Endothelial cell of umbilical vein (primary cell): Measurements from ENCODE around the gene VSTM4. TPM values are rescaled to one million over a fixed set of nuclear protein-coding genes. Genes with fewer than 3 reads are reported as not detected.

Experiments used
- BruUV-seq: library from RNA; stranded (reverse); fragments of 400-500 nt; replicated peaks from 2 replicates; lab custom pipeline; 2021; lab: Mats Ljungman, UMichigan
- CTCF ChIA-PET: fragments of 300-600, 350-600 bp; sonication (Branson Sonifier 250); formaldehyde crosslinking; loops from one replicate; lab custom pipeline; 2021; ENCODE audit warnings: antibody characterized with exemption, inconsistent platforms; lab: Charles Lee
- POLR2A ChIA-PET: fragments of 300-600, 350-600 bp; sonication (Branson Sonifier 250); formaldehyde crosslinking; loops from one replicate; lab custom pipeline; 2021; ENCODE audit warnings: antibody characterized with exemption, inconsistent platforms; lab: Charles Lee
- DNase-seq: peaks from one replicate; pipeline ENCODE4 v3.0.0-alpha.2; 2011; ENCODE audit warnings: low read depth, low spot score
- FAIRE-seq: peaks from 2 replicates; lab custom pipeline; 2011; peaks lifted over from hg19 to GRCh38; lab: Jason Lieb, UNC
- H2AFZ ChIP-seq: 2 replicates; pipeline ENCODE4 v1.6.0; 2012; ENCODE audit warnings: low read depth, low read length, control low read depth, inconsistent platforms
- H3K27ac ChIP-seq: 2 replicates; pipeline ENCODE4 v1.5.1; 2011; ENCODE audit warnings: low read depth, mild to moderate bottlenecking, control low read depth, low read length, moderate library complexity; ENCODE audit not compliant: insufficient read depth
- H3K27me3 ChIP-seq, 2 experiments: 2 replicates each; pipeline versions ENCODE4 v1.6.0 to v1.6.1; 2011; ENCODE audit warnings: low read length in 2 of 2, mixed read lengths in 1 of 2; ENCODE audit not compliant: control insufficient read depth in 2 of 2, insufficient read depth in 2 of 2
- H3K36me3 ChIP-seq, 2 experiments: 2 replicates in 1 of 2; 3 replicates in 1 of 2; pipeline ENCODE4 v1.5.1; 2011; ENCODE audit warnings: low read length in 2 of 2, mild to moderate bottlenecking in 1 of 2, moderate library complexity in 1 of 2; ENCODE audit not compliant: control insufficient read depth in 2 of 2, insufficient read depth in 2 of 2; ENCODE audit errors: extremely low read depth in 1 of 2
- H3K4me1 ChIP-seq: 3 replicates; pipeline ENCODE4 v1.5.1; 2011; ENCODE audit warnings: mild to moderate bottlenecking, low read length; ENCODE audit not compliant: control insufficient read depth, insufficient read depth; ENCODE audit errors: extremely low read depth
- H3K4me2 ChIP-seq: 2 replicates; pipeline ENCODE4 v1.6.1; 2011; ENCODE audit warnings: low read length, control low read depth, mixed read lengths; ENCODE audit not compliant: insufficient read depth
- H3K4me3 ChIP-seq, 3 experiments: fragments of 200-600 bp in 1 of 3; sonication (generic), shearing (Covaris generic) in 1 of 3; replicated peaks in 1 of 3; 2 replicates each; pipeline ENCODE4 v1.5.1; 2011 to 2016; ENCODE audit warnings: control low read depth in 3 of 3, low read length in 3 of 3, mild to moderate bottlenecking in 2 of 3, inconsistent platforms in 1 of 3, low read depth in 1 of 3, moderate library complexity in 1 of 3; ENCODE audit not compliant: insufficient read depth in 1 of 3
- H3K79me2 ChIP-seq: 2 replicates; pipeline ENCODE4 v1.6.0; 2012; ENCODE audit warnings: low read length, inconsistent platforms; ENCODE audit not compliant: control insufficient read depth, insufficient read depth
- H3K9ac ChIP-seq: replicated peaks from 2 replicates; pipeline ENCODE3; 2011; ENCODE audit warnings: low read length, control low read depth; ENCODE audit not compliant: insufficient read depth; ENCODE audit errors: extremely low read depth
- H3K9me1 ChIP-seq: replicated peaks from 3 replicates; pipeline ENCODE4 v1.6.0; 2011; ENCODE audit warnings: mild to moderate bottlenecking, low read length; ENCODE audit not compliant: control insufficient read depth, insufficient read depth; ENCODE audit errors: extremely low read depth
- H3K9me3 ChIP-seq: replicated peaks from 2 replicates; pipeline ENCODE4 v1.5.1; 2012; ENCODE audit warnings: low read length, inconsistent platforms; ENCODE audit not compliant: control insufficient read depth, insufficient read depth
- H4K20me1 ChIP-seq: replicated peaks from 2 replicates; pipeline ENCODE3; 2011; ENCODE audit warnings: mild to moderate bottlenecking, low read length; ENCODE audit not compliant: control insufficient read depth, insufficient read depth; ENCODE audit errors: extremely low read depth
- EZH2 ChIP-seq: IDR thresholded peaks from 2 replicates; pipeline ENCODE4 v1.6.1; 2012; ENCODE audit warnings: borderline replicate concordance, low read depth, mild to moderate bottlenecking, moderate library complexity, low read length, inconsistent platforms; ENCODE audit not compliant: severe bottlenecking
- FOS ChIP-seq: IDR thresholded peaks from 2 replicates; pipeline ENCODE4 v1.6.1; 2011; ENCODE audit warnings: mild to moderate bottlenecking, low read length, moderate library complexity, borderline replicate concordance; ENCODE audit not compliant: insufficient read depth
- GATA2 ChIP-seq: IDR thresholded peaks from 2 replicates; pipeline ENCODE4 v1.7.0; 2011; ENCODE audit warnings: low read depth, mild to moderate bottlenecking, moderate library complexity, mixed read lengths, low read length; ENCODE audit not compliant: insufficient read length, insufficient read depth
- JUN ChIP-seq: IDR thresholded peaks from 2 replicates; pipeline ENCODE4 v1.6.1; 2011; ENCODE audit warnings: borderline replicate concordance, low read depth; ENCODE audit not compliant: insufficient read length, insufficient read depth
- MAX ChIP-seq: IDR thresholded peaks from 2 replicates; pipeline ENCODE4 v1.6.1; 2011; ENCODE audit not compliant: insufficient read depth, insufficient read length
- MYC ChIP-seq: IDR thresholded peaks from one replicate; pipeline ENCODE4 v1.6.1; 2011; ENCODE audit warnings: mild to moderate bottlenecking, low read depth, low read length
- POLR2A ChIP-seq: IDR thresholded peaks from 2 replicates; pipeline ENCODE4 v1.6.1; 2012; ENCODE audit warnings: low read depth, mild to moderate bottlenecking, control low read depth, low read length
- POLR2AphosphoS5 ChIP-seq: IDR thresholded peaks from 2 replicates; pipeline ENCODE4 v1.6.1; 2012; ENCODE audit warnings: low read depth, mild to moderate bottlenecking, control low read depth, low read length, moderate library complexity; ENCODE audit not compliant: insufficient read depth
- dilution Hi-C: fragments of 300-500 bp; cut with MboI; formaldehyde crosslinking; loops from one replicate; pipeline ENCODE4 v1.15.0; 2019; ENCODE audit warnings: low sequenced_read_pairs; ENCODE audit not compliant: extremely low pct_ligation_motif_present
- intact Hi-C: fragments of 100-400 bp; cut with micrococcal nuclease; formaldehyde crosslinking; loops from one replicate; pipeline ENCODE4 v1.10.0; 2022
- polyA plus RNA-seq, 4 experiments: library from polyadenylated mRNA; depleted of rRNA in 3 of 4; stranded (reverse) in 3 of 4; unstranded in 1 of 4; fragments of >200 nt; gene quantifications; 2 replicates each; pipeline versions ENCODE4 v1.2.1 to v1.2.3, GENCODE V29; 2011 to 2012; ENCODE audit warnings: missing spikeins in 1 of 4
- total RNA-seq: library from RNA; stranded (reverse); gene quantifications from 2 replicates; pipeline ENCODE4 v1.2.3, GENCODE V29; 2021
- TF ChIP-seq, protein P1 (sequence below), 2 donors: IDR thresholded peaks; 1 replicate in 1 of 2; 2 replicates in 1 of 2; pipeline ENCODE4 v1.5.1; 2011; ENCODE audit warnings: low read length in 2 of 2, mild to moderate bottlenecking in 2 of 2, moderate library complexity in 2 of 2, control low read depth in 1 of 2, inconsistent platforms in 1 of 2, low read depth in 1 of 2; ENCODE audit not compliant: insufficient read depth in 1 of 2; ENCODE audit errors: extremely low read depth in 1 of 2

VSTM4 gene
- total and polyA plus RNA-seq, 2 donors (not counting 3 experiments of a cell fraction or from before 2014, with no cell fraction given), result 0.07 TPM

DNA sequence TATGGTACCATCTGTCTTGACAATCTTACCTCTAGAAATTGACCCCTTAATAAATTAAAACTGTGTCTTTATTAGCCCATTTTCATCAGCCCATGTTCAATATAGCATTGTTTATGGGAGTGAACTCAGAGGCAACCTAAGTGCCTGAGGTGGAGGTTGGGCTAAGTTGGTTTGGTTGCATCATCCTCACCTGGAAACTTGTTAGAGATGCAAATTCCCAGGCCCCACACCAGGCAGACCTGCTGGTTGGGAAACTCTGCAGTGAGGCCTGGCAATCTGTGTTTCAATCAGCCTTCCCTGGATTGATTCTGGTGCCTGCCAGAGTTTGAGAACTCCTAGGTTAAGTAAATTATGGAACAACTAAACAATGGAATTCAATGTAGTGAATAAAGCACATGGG is 27.9 kb upstream of the VSTM4 start:
- BruUV-seq, result no TSS peak
- H2AFZ ChIP-seq, result no peak overlapping the region
- no peak for TF ChIP-seq JUN
- no peak for TF ChIP-seq POLR2AphosphoS5
- no peaks in the 10 kb centered on the region for H4K20me1 ChIP-seq
- no peak for DNase-seq
- no peak overlapping the region for H3K9ac ChIP-seq
- dilution Hi-C loops, result no loop called here
- no peaks in the 10 kb centered on the region for H3K79me2 ChIP-seq
- no peaks in the 10 kb centered on the region for H3K36me3 ChIP-seq
- no peaks in the 10 kb centered on the region for H3K4me1 ChIP-seq
- H3K27me3 ChIP-seq, result no peaks in the 10 kb centered on the region
- H3K4me2 ChIP-seq, result no peak overlapping the region
- ChIA-PET POLR2A (no interaction called here), CTCF (no interaction called here)
- no peaks in the 10 kb centered on the region for H3K9me3 ChIP-seq
- H3K9me1 ChIP-seq, result no peaks in the 10 kb centered on the region
- no peak for FAIRE-seq
- no peak overlapping the region for H3K27ac ChIP-seq
- no peak overlapping the region for H3K4me3 ChIP-seq
- intact Hi-C loops, result no loop called here

DNA sequence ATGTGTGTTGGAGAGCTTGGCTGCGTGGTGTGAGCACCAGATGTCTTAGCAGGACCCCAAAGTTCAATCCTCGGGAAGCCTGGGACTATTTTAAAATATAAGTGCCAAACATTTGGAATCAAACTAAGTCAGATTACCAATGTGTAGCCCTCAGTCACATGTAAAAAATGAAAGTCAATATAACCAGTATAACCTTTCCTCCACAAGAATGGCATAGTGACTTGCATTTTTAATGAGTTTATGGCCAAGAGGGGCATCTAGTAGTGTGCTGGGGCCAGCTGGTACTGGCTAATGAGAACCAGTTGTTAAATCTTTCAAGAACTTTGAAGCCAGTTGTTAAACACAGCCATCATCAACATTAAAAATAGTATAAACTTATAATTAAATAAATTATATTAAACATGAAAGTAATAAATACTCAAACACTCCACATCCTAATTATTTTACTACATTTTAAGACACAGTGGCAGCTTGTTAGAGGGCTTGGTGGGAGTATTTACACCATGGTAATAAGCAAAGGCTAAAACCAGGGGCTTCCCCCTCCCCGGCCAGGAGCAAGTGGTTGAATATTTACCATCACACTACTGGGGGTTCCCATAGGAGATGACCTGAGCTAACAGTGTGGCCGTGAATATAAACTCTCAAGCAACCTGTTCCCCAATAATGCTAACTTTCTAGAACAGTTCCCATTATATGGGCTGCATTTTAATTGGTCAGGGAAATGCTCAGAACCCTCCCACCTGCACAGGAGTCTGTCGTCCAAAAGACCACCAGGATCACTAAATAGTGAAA is 26.4 kb upstream of the VSTM4 start:
- Histone ChIP-seq H3K4me1 (no peaks in the 10 kb centered on the region), H3K36me3 (no peaks in the 10 kb centered on the region), H3K9ac (no peak overlapping the region), H3K27ac (no peak overlapping the region), H3K79me2 (no peaks in the 10 kb centered on the region), H3K9me3 (no peaks in the 10 kb centered on the region), H4K20me1 (no peaks in the 10 kb centered on the region), H3K4me2 (no peak overlapping the region), H3K4me3 (no peak overlapping the region), H2AFZ (no peak overlapping the region), H3K27me3 (peaks cover 0 to 4% of the 10 kb centered on the region in 2 experiments), H3K9me1 (no peaks in the 10 kb centered on the region)
- dilution Hi-C loops, result no loop called here
- FAIRE-seq (no peak), DNase-seq (no peak)
- intact Hi-C loops, result no loop called here
- CTCF ChIA-PET, result no interaction called here
- POLR2A ChIA-PET, result no interaction called here
- TF ChIP-seq FOS, result no peak
- TF ChIP-seq GATA2, result no peak
- TF ChIP-seq EZH2, result no peak
- TF ChIP-seq POLR2A, result no peak
- no peak for TF ChIP-seq MYC
- TF ChIP-seq MAX, result no peak
- no peak for TF ChIP-seq JUN
- TF ChIP-seq POLR2AphosphoS5, result no peak
- TF ChIP-seq, protein P1, sequence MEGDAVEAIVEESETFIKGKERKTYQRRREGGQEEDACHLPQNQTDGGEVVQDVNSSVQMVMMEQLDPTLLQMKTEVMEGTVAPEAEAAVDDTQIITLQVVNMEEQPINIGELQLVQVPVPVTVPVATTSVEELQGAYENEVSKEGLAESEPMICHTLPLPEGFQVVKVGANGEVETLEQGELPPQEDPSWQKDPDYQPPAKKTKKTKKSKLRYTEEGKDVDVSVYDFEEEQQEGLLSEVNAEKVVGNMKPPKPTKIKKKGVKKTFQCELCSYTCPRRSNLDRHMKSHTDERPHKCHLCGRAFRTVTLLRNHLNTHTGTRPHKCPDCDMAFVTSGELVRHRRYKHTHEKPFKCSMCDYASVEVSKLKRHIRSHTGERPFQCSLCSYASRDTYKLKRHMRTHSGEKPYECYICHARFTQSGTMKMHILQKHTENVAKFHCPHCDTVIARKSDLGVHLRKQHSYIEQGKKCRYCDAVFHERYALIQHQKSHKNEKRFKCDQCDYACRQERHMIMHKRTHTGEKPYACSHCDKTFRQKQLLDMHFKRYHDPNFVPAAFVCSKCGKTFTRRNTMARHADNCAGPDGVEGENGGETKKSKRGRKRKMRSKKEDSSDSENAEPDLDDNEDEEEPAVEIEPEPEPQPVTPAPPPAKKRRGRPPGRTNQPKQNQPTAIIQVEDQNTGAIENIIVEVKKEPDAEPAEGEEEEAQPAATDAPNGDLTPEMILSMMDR (IDR thresholded peaks at IDR 0.05; ENCODE audit: extremely low read depth in 1 of 2, insufficient read depth in 1 of 2, low read depth in 1 of 2, low read length in 2 of 2), result no peak
- no TSS peak for BruUV-seq
